GM19025 (cell line): ENCODE measurements around the gene ZCCHC14.

Experiments
- ATAC-seq: cut with Tn5 transposase; IDR thresholded peaks from one replicate; pipeline ENCODE4 v1.9.1; 2021; ENCODE audit warnings: mild to moderate bottlenecking, low read depth, moderate library complexity; ENCODE audit not compliant: unreplicated experiment

Gene ZCCHC14

DNA sequence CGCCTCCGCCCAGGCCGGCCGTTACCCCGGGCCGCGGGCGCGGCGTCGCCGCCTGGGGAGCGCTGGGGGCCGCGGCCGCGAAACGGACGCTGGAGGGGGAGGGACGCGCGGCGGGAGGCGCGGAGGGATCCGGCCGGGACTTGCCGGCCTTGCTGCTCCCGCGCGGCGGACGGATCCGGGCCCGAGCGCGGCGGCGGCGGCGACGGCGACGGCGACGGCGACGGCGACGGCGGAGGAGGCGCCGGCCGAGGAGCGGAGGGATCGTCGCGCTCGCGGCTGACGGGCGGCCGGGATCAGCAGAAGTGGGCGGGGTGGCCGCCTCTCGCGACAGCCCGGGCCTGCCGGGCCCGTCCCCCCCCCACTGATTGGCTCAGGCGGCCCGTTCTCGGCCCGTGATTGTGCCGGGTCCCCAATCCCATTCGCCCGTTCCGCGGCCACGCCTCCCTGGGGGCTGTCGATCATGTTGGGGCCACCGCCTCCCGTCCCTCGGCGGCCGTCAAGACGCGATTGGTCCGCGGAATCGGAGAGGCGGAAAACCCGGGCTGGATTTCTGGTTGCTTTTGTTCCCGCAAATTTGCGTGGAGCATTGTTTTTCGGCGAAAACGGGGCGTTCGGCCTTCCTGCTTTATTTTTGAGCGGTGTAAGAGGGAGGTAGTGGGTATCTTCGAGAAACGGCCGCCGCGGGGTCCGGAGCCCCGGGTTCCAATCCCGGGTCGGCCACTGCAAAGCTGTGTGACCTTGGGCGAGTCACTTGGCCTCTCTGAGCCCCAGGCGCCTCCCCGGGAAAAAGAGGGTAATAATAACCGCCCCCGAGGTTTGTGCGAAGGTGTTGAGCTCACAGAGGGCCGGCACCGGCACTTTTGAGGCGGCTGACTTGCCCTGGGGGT, at the start of gene ZCCHC14:
ZCCHC14 (minus strand) TSS at position 304 of the 887 bp plus-strand sequence. CDS start 786 bp downstream, outside the sequence.
- peak; percentile 88 for ATAC-seq

DNA sequence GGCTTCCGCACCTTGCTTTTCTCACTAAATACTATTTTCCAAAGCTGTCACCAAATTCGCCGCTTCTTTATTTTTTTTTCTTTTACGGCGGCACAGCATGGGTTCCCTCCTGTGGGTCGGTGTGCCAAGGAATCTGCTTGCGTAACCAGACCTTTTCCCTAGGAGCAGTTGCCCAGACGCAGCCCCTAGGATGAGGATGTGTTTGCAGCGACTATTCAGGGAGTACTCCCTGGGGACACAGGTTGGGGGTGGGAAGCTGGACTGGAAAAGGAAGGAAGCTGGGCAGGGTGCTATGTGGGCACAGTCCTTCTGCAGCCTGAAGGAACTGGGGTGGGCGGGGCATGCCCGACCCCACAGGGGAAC, 49.0 kb upstream of the ZCCHC14 start:
- no peak for ATAC-seq

- ATAC-seq, result no peak
These were observed 48.5 kb upstream of the ZCCHC14 start for GRCh38 chr16:87541147-87541871.

DNA sequence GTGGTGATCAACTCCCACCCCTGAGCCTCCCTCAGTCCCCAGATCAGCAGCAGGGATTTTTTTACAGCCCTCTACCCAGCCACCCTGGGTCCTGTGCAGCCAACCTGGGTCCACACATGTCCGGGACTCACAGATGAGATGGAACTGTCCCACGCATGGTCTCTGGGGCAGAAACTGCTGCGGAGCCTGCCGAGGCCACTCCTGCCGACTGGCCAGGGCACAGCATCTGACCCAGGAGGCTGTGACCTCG, 48.0 kb upstream of the ZCCHC14 start:
- ATAC-seq, result no peak

- no peak for ATAC-seq
These were observed 47.5 kb upstream of the ZCCHC14 start for GRCh38 chr16:87540072-87540896.

DNA sequence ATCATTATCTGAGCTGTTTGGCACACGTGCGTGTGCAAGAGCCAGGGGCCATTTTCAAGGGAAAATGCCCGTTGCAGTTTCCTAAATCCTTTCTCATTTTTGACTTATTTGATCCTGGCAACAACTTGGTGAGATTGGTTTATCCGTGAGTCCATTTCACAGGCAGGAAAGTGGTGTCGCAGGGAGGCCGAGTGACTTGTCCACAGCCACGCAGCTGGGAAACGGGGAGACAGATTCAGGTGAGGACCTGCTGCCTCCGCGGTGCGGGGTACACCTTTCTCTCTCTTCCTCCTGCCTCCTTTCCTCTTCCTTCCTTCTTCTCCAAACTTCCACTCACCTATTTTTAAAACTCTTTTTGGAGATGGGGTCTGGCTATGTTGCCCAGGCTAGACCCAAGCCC, 46.3 kb upstream of the ZCCHC14 start:
- no peak for ATAC-seq

DNA sequence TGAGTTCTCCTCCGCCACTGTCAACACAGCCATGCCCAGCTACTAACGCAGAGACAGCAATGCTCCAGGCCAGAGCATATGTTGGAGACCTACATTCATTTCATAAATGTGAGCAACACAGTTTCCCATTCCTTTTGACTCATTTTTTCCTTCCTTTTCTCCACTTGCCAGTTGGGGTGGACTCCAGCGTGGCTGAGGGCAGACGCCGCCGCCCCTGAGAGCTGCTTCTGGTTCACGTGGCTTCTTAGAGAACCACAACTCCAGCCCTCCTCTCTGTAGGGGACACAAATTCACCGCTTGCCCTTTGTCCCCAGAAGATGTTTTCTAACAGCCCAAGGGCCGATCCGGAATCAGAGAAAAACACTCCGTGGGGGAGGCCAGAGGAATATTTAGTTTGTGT, 45.8 kb upstream of the ZCCHC14 start:
- no peak for ATAC-seq

- no peak for ATAC-seq
These were observed 45.3 kb upstream of the ZCCHC14 start for GRCh38 chr16:87538160-87538559.

- no peak for ATAC-seq
These were observed 43.9 kb upstream of the ZCCHC14 start for GRCh38 chr16:87536795-87537142.

DNA sequence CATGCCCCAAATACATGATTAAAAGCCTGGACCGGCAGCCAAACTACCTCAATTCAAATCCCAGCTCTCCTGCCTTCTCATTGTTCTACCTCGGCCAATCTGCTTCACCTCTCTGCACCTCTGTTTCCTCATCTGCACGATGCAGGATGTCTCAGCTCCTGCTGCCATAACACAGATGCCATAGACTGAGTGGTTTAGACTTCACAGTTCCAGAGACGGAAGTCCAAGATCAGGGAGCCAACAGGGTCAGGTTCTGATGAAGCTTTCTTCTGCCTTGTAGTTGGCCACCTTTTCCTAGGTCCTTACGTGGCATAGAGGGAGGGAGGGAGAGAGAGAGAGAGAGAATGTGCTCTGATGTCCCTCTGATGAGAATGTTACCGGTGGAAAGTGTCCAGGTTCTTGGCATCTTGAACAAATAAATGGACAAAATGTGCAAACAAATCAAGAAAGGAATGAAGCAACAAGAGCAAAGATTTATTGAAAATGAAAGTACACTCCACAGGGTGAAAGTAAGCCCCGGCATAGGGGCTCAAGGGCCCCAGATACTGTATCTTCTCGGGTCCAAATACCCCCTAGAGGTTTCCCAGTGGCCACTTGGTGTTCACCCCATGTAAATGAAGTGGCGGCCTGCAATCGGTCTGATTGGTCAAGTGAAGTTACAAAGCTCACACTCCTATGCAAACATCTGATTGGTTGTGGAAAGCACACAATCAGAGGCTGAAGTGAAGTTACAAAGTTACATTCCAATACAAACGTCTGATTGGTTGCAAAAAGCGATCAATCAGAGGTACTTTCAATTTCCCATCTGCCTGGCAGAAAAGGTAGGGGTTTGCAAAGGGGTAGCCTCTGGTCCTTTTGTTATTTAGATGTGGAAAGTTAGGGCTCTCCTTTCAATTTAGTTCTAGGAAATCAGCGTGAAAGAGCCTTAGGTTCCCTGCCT, 43.3 kb upstream of the ZCCHC14 start:
- ATAC-seq, result no peak

GRCh38 chr16:87535457-87535854, 42.6 kb upstream of the ZCCHC14 start:
- no peak for ATAC-seq

DNA sequence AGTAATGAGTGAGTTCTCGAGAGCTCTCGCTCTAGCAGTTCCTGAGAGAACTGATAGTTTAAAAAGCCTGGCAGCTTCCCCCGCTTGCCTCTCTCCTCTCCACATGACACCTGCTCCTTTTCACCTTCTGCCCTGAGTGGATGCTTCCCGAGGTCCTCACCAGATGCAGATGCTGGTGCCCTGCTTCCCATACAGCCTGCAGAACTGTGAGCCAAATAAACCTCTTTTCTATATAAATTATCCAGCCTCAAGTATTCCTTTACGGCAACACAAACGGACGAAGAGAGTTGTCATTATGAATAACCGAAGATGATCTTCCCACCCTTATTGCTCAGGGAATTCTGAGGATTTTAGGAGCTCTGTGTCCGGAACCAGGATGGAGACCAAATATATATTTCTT, 41.9 kb upstream of the ZCCHC14 start:
- no peak for ATAC-seq

DNA sequence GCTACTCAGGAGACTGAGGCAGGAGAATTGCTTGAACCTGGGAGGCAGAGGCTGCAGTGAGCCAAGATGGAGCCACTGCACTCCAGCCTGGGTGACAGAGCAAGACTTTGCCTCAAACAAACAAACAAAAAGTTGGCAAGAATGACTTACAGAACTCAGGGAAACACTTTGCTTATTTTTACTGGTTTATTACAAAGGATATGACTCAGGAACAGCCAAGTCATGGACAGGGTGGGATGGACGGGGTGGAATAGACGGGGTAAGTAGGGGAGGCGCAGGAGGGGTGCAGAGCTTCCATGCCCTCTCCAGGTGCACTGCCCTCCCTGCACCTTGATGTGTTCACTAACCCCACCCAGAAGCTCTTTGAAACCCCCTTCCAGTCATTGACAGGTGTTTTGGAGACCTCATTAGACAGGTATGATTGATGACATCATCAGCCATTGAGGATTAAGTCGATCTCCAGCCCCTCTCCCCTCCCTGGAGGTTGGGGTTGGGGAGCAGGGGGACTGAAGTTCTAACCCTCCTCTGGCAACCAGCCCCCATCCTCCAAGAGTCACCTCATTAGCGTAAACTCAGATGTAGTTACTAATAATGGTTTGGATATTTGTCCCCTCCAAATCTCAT, 41.3 kb upstream of the ZCCHC14 start:
- ATAC-seq, result no peak

DNA sequence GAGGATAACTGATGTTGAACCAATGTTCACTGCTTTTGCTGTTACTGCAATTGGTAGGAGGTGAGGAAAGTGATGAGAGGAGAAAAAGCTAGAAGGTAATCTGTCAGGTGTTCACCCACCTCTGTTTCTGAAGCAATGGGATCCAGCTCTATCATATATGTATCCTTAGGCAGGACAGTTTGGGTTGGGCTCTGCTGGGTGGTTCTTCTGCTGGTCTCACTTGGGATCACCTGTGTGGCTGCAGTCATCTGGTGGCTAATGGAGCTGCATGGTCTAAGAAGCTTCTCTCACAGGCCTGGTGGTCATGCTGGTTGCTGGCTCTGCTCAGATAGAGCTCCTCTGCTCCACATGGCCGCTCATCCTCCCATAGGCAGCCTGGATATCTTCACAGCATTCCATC, 40.2 kb upstream of the ZCCHC14 start:
- no peak for ATAC-seq

DNA sequence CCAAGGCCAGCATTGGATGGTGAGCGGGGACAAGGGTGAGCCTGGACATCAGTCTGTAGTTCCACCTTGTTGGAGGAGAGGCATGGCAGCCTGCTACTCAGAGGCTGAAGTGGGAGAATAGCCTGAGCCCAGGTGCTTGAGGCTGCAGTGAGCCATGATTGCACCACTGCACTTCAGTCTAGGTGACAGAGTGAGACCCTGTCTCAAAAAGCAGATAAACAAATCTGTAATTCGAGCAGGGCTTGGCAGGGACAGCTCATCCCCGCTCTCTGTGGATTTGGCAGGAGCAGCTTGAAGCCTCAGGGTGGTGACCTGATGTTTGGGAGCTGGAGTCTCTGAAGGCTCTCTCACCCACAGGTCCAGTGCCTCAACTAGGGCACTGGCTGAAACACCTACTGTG, 38.6 kb upstream of the ZCCHC14 start:
- no peak for ATAC-seq

GRCh38 chr16:87528690-87529579, 36.1 kb upstream of the ZCCHC14 start:
- no peak for ATAC-seq

DNA sequence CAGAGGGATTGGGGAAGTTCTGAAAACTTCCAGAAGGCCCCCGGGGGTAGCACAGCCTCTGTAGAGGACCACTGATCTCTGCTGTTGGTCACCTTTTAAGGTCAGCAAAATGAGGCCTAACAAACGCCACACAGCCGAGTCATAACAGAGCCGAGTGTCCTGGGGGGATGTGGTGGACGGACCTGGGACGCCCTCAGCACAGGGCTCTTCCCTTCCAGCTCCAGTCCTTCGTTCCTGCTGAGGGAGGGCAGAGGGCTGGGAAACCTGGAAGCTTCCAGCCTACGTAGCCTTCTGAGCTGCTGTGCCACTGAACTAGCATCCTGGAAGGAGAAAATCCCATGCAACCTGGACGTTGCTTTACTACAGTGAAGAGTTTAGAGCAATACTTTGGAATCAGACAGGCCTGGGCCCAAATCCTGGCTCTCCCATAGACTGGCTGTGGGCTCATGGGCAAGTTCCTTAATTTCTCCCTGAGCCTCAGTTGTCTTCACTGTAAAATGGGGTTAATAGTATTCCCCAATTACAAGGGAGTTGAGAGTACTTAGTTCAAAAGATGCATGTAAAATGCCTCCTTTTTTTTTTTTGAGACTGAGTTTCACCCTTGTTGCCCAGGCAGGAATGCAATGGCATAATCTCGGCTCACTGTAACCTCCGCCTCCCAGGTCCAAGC, 34.4 kb upstream of the ZCCHC14 start:
- no peak for ATAC-seq

GRCh38 chr16:87526238-87526947, 33.6 kb upstream of the ZCCHC14 start:
- no peak for ATAC-seq
